ENCODE data around the gene EIF4E3. TPM values are rescaled to one million over a fixed set of nuclear protein-coding genes. Genes with fewer than 3 reads are reported as not detected.

EIF4E3 gene
- total RNA-seq, 1 experiment from 2014 or later = not detected

- TF ChIP-seq CTCF (conservative IDR thresholded peaks at IDR 0.05) = no peak
- no peak for TF ChIP-seq EZH2 (IDR thresholded peaks at IDR 0.05; ENCODE audit: low read depth)
- no peaks in the 10 kb centered on the region for H3K9me2 ChIP-seq (ENCODE audit: insufficient read depth)
- no peaks in the 10 kb centered on the region for H4K20me1 ChIP-seq (ENCODE audit: insufficient read depth)
- intact Hi-C loops (cut with micrococcal nuclease; ENCODE audit: unreplicated experiment) = no loop called here
- no TSS peak for BruUV-seq (replicated peaks)
- H3K36me3 ChIP-seq (ENCODE audit: low read depth) = no peaks in the 10 kb centered on the region
- H3K27me3 ChIP-seq (ENCODE audit: insufficient read depth, low read depth) = peaks cover 26% of the 10 kb centered on the region; the same call in 1 of the 2 replicates
- no peaks in the 10 kb centered on the region for H3K4me1 ChIP-seq (replicated peaks; ENCODE audit: insufficient read depth)
- H3K79me2 ChIP-seq (ENCODE audit: low read depth) = no peaks in the 10 kb centered on the region
- H3K4me3 ChIP-seq = no peak overlapping the region
- DNase-seq = no peak
- no peak overlapping the region for H3K27ac ChIP-seq
- H3K4me2 ChIP-seq = no peak overlapping the region
- H3F3A ChIP-seq (ENCODE audit: insufficient read depth, low read depth) = no peaks in the 10 kb centered on the region
- POLR2A ChIA-PET (ENCODE audit: unreplicated experiment) = no interaction called here
- no peak overlapping the region for H2AFZ ChIP-seq
- CTCF ChIA-PET = no interaction called here
- no peaks in the 10 kb centered on the region for H3K9me3 ChIP-seq (ENCODE audit: insufficient read depth, low read depth)
These were observed 33.1 kb downstream of the EIF4E3 start for GRCh38 chr3:71692139-71692538.

GRCh38 chr3:71690341-71690841, 34.8 kb downstream of the EIF4E3 start:
- intact Hi-C loops (cut with micrococcal nuclease; ENCODE audit: unreplicated experiment) = no loop called here
- H2AFZ ChIP-seq = no peak overlapping the region
- no peaks in the 10 kb centered on the region for H3F3A ChIP-seq (ENCODE audit: insufficient read depth, low read depth)
- no peaks in the 10 kb centered on the region for H3K36me3 ChIP-seq (ENCODE audit: low read depth)
- POLR2A ChIA-PET (ENCODE audit: unreplicated experiment) = interaction anchor here (0.7 kb wide), 1 partner anchor 1200 kb away, joined by 3 read pairs; no protein-coding TSS in a partner anchor
- H3K9me2 ChIP-seq (ENCODE audit: insufficient read depth) = no peaks in the 10 kb centered on the region
- BruUV-seq (replicated peaks) = no TSS peak
- no peak overlapping the region for H3K4me2 ChIP-seq
- no peak overlapping the region for H3K27ac ChIP-seq
- peaks cover 16% of the 10 kb centered on the region; the same call in 1 of the 2 replicates for H3K27me3 ChIP-seq (ENCODE audit: insufficient read depth, low read depth)
- no peaks in the 10 kb centered on the region for H3K4me1 ChIP-seq (replicated peaks; ENCODE audit: insufficient read depth)
- no peaks in the 10 kb centered on the region for H4K20me1 ChIP-seq (ENCODE audit: insufficient read depth)
- DNase-seq = no peak
- no peaks in the 10 kb centered on the region for H3K79me2 ChIP-seq (ENCODE audit: low read depth)
- H3K4me3 ChIP-seq = no peak overlapping the region
- no peaks in the 10 kb centered on the region for H3K9me3 ChIP-seq (ENCODE audit: insufficient read depth, low read depth)
- CTCF ChIA-PET = no interaction called here
- TF ChIP-seq EZH2 (IDR thresholded peaks at IDR 0.05; ENCODE audit: low read depth) (no peak), CTCF (conservative IDR thresholded peaks at IDR 0.05) (no peak)

GRCh38 chr3:71689291-71689690, 35.9 kb downstream of the EIF4E3 start:
- CTCF ChIA-PET = no interaction called here
- DNase-seq = no peak
- H3K4me1 ChIP-seq (replicated peaks; ENCODE audit: insufficient read depth) = no peaks in the 10 kb centered on the region

More at GRCh38 chr3:71689291-71689690, 35.9 kb downstream of the EIF4E3 start:
- H3K9me2 ChIP-seq (ENCODE audit: insufficient read depth) = no peaks in the 10 kb centered on the region
- H3K79me2 ChIP-seq (ENCODE audit: low read depth) = no peaks in the 10 kb centered on the region
- intact Hi-C loops (cut with micrococcal nuclease; ENCODE audit: unreplicated experiment) = loop anchor here (10.0 kb wide), 1 partner anchor 1154 kb away; no protein-coding TSS in a partner anchor
- H3K4me2 ChIP-seq = no peak overlapping the region
- no peaks in the 10 kb centered on the region for H4K20me1 ChIP-seq (ENCODE audit: insufficient read depth)
- H3K4me3 ChIP-seq = no peak overlapping the region
- BruUV-seq (replicated peaks) = no TSS peak
- no peaks in the 10 kb centered on the region for H3K9me3 ChIP-seq (ENCODE audit: insufficient read depth, low read depth)
- no peaks in the 10 kb centered on the region for H3K36me3 ChIP-seq (ENCODE audit: low read depth)
- POLR2A ChIA-PET (ENCODE audit: unreplicated experiment) = no interaction called here
- peaks cover 9% of the 10 kb centered on the region; the same call in 1 of the 2 replicates for H3K27me3 ChIP-seq (ENCODE audit: insufficient read depth, low read depth)
- TF ChIP-seq EZH2 (IDR thresholded peaks at IDR 0.05; ENCODE audit: low read depth) (no peak), CTCF (conservative IDR thresholded peaks at IDR 0.05) (no peak)
- no peak overlapping the region for H3K27ac ChIP-seq
- H3F3A ChIP-seq (ENCODE audit: insufficient read depth, low read depth) = no peaks in the 10 kb centered on the region
- no peak overlapping the region for H2AFZ ChIP-seq
